Inferior parietal cortex (tissue), 1 donor: Measurements from ENCODE around the gene OR9A4.
"Not testable (repeated sequence)": the region's sequence is repeated elsewhere in the genome, so short reads cannot be mapped to it uniquely, and the experiment has no call there.

Experiments used
- DNase-seq: peaks from one replicate; pipeline ENCODE4 v3.0.0-alpha.2; 2016; ENCODE audit errors: extremely low spot score

The OR9A4 gene, protein sequence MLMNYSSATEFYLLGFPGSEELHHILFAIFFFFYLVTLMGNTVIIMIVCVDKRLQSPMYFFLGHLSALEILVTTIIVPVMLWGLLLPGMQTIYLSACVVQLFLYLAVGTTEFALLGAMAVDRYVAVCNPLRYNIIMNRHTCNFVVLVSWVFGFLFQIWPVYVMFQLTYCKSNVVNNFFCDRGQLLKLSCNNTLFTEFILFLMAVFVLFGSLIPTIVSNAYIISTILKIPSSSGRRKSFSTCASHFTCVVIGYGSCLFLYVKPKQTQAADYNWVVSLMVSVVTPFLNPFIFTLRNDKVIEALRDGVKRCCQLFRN

DNA sequence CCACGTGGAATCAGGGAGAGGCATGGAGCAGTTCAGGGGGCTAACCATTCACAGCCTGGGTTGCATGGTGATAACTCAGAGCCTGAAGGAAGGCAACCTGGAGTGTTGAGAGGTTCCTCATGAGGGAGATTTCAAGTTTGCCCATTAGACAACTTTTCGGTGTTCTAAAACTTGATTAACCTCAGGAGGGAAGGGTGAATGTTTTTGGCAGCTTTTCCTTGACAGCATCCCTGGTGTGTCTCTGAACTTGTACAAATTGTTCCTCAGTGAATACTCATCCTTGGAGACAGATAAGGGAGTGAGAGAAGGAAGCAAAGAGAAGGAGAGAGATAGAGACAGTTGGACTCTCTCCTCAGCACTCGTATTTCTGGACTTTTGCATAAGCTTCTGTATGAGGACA is at the start of gene OR9A4:
OR9A4 (plus strand) TSS at position 301 of the 400 bp plus-strand sequence. CDS start 2,477 bp downstream, outside the sequence.
- DNase-seq: no peak

DNA sequence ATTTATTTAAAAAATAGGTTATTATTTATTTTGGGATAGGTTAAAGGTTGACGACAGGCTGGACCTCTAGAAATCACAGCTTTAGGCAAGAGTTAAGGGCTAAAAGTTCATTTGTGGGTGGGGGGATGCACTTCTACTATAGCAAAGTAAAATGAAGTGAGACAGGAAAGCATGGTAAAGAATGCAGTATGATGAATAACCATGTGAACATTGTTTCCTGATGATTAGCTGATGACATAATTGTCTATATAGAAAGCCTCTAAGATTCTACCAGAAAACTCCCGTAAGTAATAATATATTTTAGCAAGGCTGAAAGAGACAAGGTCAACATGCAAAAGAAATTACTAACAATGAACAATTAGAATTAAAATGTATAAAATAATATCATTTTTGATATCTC is 49.2 kb upstream of the OR9A4 start:
- DNase-seq: no peak

GRCh38 chr7:141872931-141873330 is 43.3 kb upstream of the OR9A4 start:
- DNase-seq: no peak

DNA sequence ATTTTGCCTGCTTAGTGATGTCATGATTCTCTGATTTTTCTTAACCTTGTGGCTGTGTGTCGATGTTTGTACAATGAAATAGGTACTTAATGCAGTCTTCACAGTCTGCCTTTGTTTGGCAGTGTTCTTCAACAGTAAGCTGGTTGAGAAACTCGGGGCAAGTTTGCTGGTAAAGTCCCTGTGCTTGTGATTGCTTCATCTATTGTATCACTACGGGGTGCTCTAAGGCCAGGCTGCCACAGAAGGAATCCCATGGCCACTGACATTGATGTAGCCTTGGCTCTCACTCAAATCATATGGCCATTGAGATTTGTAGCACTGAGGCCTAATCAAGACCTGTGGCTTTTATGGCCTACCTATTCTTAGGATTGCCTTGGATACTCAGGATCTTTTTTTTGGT is 41.4 kb upstream of the OR9A4 start:
- DNase-seq: no peak

DNA sequence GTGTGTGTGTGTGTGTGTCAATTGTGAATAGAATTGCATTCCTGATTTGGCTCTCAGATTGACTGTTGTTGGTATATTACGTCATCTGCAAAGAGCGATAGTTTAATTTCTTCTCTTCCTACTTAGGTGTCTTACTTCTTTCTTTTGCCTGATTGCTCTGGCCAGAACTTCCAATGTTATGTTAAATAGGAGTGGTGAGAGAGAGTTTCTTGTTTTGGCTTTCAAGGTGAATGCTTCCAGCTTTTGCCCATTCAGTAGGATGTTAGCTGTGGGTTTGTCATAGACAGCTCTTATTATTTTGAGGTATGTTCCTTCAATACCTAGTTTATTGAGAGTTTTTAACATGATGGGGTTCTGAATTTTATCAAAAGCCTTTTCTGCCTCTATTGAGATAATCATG is 40.7 kb upstream of the OR9A4 start:
- no peak for DNase-seq

DNA sequence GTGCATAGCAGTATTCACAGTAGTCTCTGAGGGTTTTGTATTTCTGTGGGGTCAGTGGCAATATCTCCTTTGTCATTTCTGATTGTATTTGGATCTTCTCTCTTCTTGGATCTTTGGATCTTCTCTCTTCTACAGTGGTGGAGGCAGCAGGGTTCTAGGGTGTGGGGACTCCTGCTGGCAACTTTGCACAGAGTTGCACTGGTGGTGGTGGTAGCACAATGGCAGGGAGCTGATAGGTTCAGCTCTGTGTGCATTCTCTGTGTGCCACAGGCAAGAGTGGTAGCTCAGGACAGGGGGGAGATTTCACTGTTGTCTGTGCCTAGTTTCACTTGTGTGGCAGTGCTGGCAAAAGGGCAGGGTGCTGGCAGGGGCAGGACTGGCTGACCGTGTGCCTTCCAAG is 39.8 kb upstream of the OR9A4 start:
- DNase-seq: no peak

- DNase-seq: no peak
Observed at GRCh38 chr7:141877365-141877764, 38.8 kb upstream of the OR9A4 start.

DNA sequence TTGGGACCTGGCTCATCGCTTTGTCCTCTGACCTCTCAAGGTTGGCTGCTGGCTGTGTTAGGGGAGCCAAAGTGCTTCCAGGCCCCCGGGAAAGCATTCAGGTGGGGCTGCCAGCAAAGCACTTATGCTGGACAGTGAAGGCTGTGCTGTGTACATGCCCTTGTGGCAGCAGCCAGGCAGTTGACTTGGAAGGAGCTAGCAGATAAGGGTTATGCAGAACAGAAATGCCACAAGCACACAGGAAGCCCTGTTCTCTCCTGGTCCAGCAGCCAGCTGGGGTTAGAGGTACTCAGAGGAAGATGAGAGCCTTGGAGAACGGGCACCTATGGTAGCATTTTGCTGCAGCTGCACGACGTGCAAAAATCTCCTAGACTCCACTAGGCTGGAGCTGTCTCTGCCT is 35.2 kb upstream of the OR9A4 start:
- DNase-seq: no peak

- DNase-seq: no peak
Observed at GRCh38 chr7:141884539-141885225, 31.5 kb upstream of the OR9A4 start.

GRCh38 chr7:141889321-141889720 is 26.9 kb upstream of the OR9A4 start:
- DNase-seq: no peak

- DNase-seq: no peak
Observed at GRCh38 chr7:141891336-141891735, 24.9 kb upstream of the OR9A4 start.

GRCh38 chr7:141899366-141899765 is 16.8 kb upstream of the OR9A4 start:
- DNase-seq: not testable (repeated sequence)

DNA sequence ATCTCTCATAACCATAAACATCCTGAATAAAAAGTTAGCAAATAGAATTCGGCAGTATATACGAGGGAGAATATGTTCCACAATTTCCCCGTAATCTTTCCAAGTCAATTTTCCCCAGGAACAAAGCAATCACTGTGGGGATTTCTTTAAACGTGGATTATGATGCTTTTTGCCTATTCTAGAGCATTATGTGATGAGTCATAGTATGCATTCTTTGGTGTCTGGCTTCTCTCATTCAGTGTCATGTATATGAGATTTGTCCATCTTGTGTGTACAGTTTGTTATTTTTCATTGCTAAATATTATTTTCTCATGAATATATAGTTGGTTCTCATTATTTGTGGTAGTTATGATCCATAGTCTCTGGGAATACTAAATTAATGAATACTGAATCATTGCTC is 9.9 kb upstream of the OR9A4 start:
- no peak for DNase-seq

DNA sequence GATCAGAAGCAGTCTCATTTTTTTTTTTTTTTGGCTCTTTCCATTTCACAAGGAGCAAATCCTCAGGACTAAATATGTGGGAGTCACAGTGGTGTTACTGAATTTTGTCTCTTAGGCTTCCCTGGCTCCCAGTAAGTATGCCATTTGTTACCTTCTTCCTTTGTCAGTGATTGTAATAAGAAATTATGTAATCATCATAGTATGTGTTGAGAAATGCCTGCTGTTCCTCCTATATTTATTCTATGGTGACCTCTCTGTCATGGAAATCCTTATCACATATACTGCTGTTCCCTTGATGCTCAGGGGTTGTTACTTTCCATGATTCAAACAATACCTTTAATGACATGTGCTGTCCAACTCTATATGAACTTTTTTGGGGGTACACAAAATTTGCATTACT is 4.8 kb upstream of the OR9A4 start:
- no peak for DNase-seq

- no peak for DNase-seq
Observed at GRCh38 chr7:141915565-141915964, 634 bp upstream of the OR9A4 start.

GRCh38 chr7:141920281-141920680 is 4.1 kb downstream of the OR9A4 start:
- DNase-seq: no peak

DNA sequence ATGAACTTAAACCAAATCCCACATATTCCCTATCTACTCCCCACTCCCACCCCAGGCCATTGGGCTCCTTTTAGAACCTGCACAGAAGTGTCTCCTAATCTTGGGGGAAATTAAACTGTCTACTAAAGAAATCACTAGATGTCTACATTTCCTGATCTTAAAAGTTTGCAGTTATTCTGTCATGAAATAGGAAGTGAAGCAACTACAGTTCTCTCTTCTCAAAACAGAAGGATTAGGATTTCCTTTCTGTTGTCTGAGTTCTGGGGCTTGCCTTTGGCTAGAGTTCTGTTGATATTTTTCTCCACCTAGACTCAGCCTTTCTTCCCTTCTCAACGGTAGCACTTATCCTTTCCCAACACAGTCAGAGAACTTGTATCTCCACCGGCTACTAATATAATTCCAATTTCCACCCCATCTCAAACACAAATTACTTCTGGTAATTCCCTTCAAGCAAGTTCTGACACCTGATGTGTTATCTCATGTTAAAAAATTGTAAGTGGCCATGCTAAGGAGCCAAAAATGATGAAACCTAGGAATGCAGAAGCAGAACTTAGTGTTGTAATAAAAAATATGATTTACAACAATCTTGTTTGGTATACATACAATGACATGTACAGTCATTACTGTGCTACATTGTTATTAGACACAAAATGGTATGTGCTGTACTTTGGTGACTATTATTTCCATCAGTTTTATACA is 12.1 kb downstream of the OR9A4 start:
- DNase-seq: no peak

GRCh38 chr7:141928845-141929195 is 12.6 kb downstream of the OR9A4 start:
- no peak for DNase-seq

- DNase-seq: no peak
Observed at GRCh38 chr7:141930211-141930610, 14.0 kb downstream of the OR9A4 start.

- no peak for DNase-seq
Observed at GRCh38 chr7:141941075-141941474, 24.9 kb downstream of the OR9A4 start.

DNA sequence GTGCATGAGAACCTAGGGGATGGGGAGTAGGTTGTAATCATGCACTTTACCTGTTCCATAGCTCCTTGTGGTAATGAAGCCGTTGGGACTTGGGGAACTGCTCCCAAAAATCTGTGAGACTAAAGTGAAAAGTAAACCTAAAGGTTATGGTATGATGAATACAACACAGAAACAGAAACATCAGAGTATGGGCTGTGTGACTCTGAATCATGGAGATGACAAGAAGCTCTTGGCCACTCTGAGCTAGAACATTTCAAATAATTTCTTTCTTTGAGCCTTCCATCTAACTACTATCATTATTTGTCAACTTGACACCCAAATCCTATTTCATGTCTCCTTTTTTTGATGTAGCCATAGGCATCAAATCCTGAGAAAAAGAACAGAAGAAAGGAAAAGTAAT is 27.6 kb downstream of the OR9A4 start:
- DNase-seq: no peak

DNA sequence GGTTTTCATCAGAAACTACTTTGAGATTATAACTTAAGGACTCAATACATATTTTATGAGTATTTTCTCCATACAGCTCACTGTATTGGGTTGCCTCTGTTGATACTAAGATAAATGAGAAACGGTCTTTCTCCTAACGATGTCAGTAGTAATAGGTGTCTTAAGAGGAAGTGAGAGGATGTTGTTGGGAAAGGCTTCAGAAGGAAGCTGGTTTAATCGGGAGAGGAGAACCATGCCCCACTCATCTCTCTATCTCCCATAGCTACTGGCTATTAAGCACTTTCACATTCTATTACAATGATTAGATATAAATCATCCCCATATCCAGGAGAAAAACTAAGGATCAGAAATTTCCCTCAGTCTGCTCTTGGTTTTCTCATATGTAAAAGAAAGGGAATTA is 28.6 kb downstream of the OR9A4 start:
- DNase-seq: no peak

DNA sequence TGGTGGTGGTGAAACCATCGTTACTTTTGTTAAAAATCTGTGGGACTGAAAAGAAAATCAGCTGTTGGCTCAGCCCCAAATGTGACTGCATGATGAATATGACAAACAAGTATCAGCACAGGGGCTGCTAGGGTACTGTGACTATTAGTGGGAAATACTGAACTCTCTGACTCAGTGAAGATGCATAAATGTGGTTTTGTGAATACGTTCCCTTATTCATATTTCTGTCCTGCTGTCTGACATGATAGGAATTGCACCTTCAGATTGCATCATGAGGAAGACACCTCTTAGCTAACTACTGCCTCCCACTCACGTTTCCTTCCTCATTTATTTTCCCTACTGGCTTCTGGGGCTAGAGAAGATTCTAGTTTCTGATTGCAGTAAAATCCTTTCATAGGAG is 29.2 kb downstream of the OR9A4 start:
- no peak for DNase-seq
